ENCODE data around the gene CXXC5. TPM values are rescaled to one million over a fixed set of nuclear protein-coding genes. Genes with fewer than 3 reads are reported as not detected.
A peak's percentile ranks its signal among the peaks of the same experiment; 100 is the strongest.

CXXC5 gene
- total RNA-seq, 2 experiments from 2014 or later, result 26.7 to 113 TPM

- no peak for TF ChIP-seq EZH2phosphoT487 (IDR thresholded peaks at IDR 0.05; ENCODE audit: borderline replicate concordance, low read depth, low read length)
- no peak for TF ChIP-seq CTCF (conservative IDR thresholded peaks at IDR 0.05; ENCODE audit: low read length)
- POLR2A ChIA-PET, result no interaction called here
Observed at GRCh38 chr5:139705655-139706587, 57.8 kb downstream of the CXXC5 start.

GRCh38 chr5:139707445-139708003, 59.4 kb downstream of the CXXC5 start:
- TF ChIP-seq EZH2phosphoT487 (IDR thresholded peaks at IDR 0.05; ENCODE audit: borderline replicate concordance, low read depth, low read length), result no peak
- no peak for TF ChIP-seq CTCF (conservative IDR thresholded peaks at IDR 0.05; ENCODE audit: low read length)
- H3K4me3 ChIP-seq (ENCODE audit: low read depth, low read length, poor library complexity, severe bottlenecking), result no peak overlapping the region
- no peaks in the 10 kb centered on the region for H3K9me3 ChIP-seq (ENCODE audit: low read length)
- H3K4me2 ChIP-seq (ENCODE audit: low read length), result peak overlapping the region; percentile 84; the same call in 1 of the 2 replicates
- CTCF ChIA-PET (ENCODE audit: unreplicated experiment), result no interaction called here
- H3K79me2 ChIP-seq (ENCODE audit: insufficient read depth, low read depth, low read length), result no peaks in the 10 kb centered on the region
- peaks cover 58% of the 10 kb centered on the region for H3K4me1 ChIP-seq (ENCODE audit: insufficient read depth, low read length, poor library complexity, severe bottlenecking)
- H2AFZ ChIP-seq (ENCODE audit: low read length), result peak overlapping the region; percentile 26; the same call in 1 of the 2 replicates
- POLR2A ChIA-PET, result no interaction called here
- BruUV-seq (replicated peaks), result no TSS peak
- peak overlapping the region; percentile 34 for H3K27ac ChIP-seq (ENCODE audit: low read depth, low read length, poor library complexity, severe bottlenecking)
- H3K36me3 ChIP-seq (ENCODE audit: insufficient read depth, low read length), result no peaks in the 10 kb centered on the region
- no peak for DNase-seq (ENCODE audit: low spot score)
- no peaks in the 10 kb centered on the region for H4K20me1 ChIP-seq (ENCODE audit: insufficient read depth, low read length)
- no peaks in the 10 kb centered on the region for H3K9me2 ChIP-seq (ENCODE audit: insufficient read depth, low read length)
- intact Hi-C loops (cut with micrococcal nuclease; ENCODE audit: unreplicated experiment), result no loop called here

More at GRCh38 chr5:139705655-139706587, 57.8 kb downstream of the CXXC5 start:
- H3K79me2 ChIP-seq (ENCODE audit: insufficient read depth, low read depth, low read length), result no peaks in the 10 kb centered on the region
- H3K4me3 ChIP-seq (ENCODE audit: low read depth, low read length, poor library complexity, severe bottlenecking), result no peak overlapping the region
- no peak overlapping the region for H2AFZ ChIP-seq (ENCODE audit: low read length)
- no peak overlapping the region for H3K27ac ChIP-seq (ENCODE audit: low read depth, low read length, poor library complexity, severe bottlenecking)
- no peaks in the 10 kb centered on the region for H3K9me3 ChIP-seq (ENCODE audit: low read length)
- intact Hi-C loops (cut with micrococcal nuclease; ENCODE audit: unreplicated experiment), result no loop called here
- no peaks in the 10 kb centered on the region for H3K36me3 ChIP-seq (ENCODE audit: insufficient read depth, low read length)
- no peaks in the 10 kb centered on the region for H4K20me1 ChIP-seq (ENCODE audit: insufficient read depth, low read length)
- no TSS peak for BruUV-seq (replicated peaks)
- H3K4me1 ChIP-seq (ENCODE audit: insufficient read depth, low read length, poor library complexity, severe bottlenecking), result peaks cover 57% of the 10 kb centered on the region
- CTCF ChIA-PET (ENCODE audit: unreplicated experiment), result no interaction called here
- no peaks in the 10 kb centered on the region for H3K9me2 ChIP-seq (ENCODE audit: insufficient read depth, low read length)
- peak overlapping the region; percentile 15 for H3K4me2 ChIP-seq (ENCODE audit: low read length)
- no peak for DNase-seq (ENCODE audit: low spot score)
